Activated CD4-positive, alpha-beta T cell treated with anti-CD3 and anti-CD28 coated beads for 36 hours (primary cell): ENCODE data around the gene ERP44. TPM values are rescaled to one million over a fixed set of nuclear protein-coding genes. Genes with fewer than 3 reads are reported as not detected.

ENCODE experiments used
- ATAC-seq: fragments of 200-7000 bp; cut with Tn5 transposase; one replicate; pipeline ENCODE4 v1.10.0; 2021; ENCODE audit warnings: mild to moderate bottlenecking, moderate library complexity
- CTCF ChIA-PET: fragments of 350-600 bp; sonication (Branson Sonifier 250); formaldehyde crosslinking; loops from one replicate; lab custom pipeline; 2021; ENCODE audit warnings: antibody characterized with exemption; lab: Charles Lee
- POLR2A ChIA-PET: fragments of 350-600 bp; sonication (Branson Sonifier 250); formaldehyde crosslinking; loops from one replicate; lab custom pipeline; 2021; ENCODE audit warnings: antibody characterized with exemption, inconsistent platforms; lab: Charles Lee
- DNase-seq: peaks from one replicate; pipeline ENCODE4 v3.0.0-alpha.2; 2020
- H3K27ac Mint-ChIP-seq: one replicate; pipeline ENCODE4 v1.8.0; 2021; ENCODE audit warnings: mixed read lengths
- H3K27me3 Mint-ChIP-seq: one replicate; pipeline ENCODE4 v1.8.0; 2021; ENCODE audit warnings: mixed read lengths
- H3K36me3 Mint-ChIP-seq: one replicate; pipeline ENCODE4 v1.8.0; 2021; ENCODE audit warnings: low read depth, mixed read lengths
- H3K4me1 Mint-ChIP-seq: one replicate; pipeline ENCODE4 v1.8.0; 2021; ENCODE audit warnings: mixed read lengths
- H3K4me3 Mint-ChIP-seq: one replicate; pipeline ENCODE4 v1.8.0; 2021; ENCODE audit warnings: mild to moderate bottlenecking, moderate library complexity, mixed read lengths
- H3K9me3 Mint-ChIP-seq: one replicate; pipeline ENCODE4 v1.8.0; 2021; ENCODE audit warnings: low read depth, mixed read lengths
- intact Hi-C, 2 experiments: fragments of 100-400 bp; cut with DNase I in 1 of 2; cut with micrococcal nuclease in 1 of 2; formaldehyde crosslinking; loops; one replicate each; pipeline versions ENCODE4 v1.14.2 to v1.15.1; 2022 to 2024; cut with DNase I, micrococcal nuclease
- total RNA-seq, 2 experiments: library from RNA; stranded (reverse); gene quantifications; one replicate each; pipeline ENCODE4 v1.2.3, GENCODE V29; 2021

ERP44 gene
- total RNA-seq, 2 experiments from 2014 or later = 12.0 to 12.4 TPM

- ChIA-PET POLR2A (interaction anchor here (0.6 kb wide), 1 partner anchor 63 kb away, joined by 3 read pairs; no protein-coding TSS in a partner anchor), CTCF (interaction anchor here (0.6 kb wide), 2 partner anchors 258 to 287 kb away, joined by 3 read pairs; no protein-coding TSS in a partner anchor)
- intact Hi-C loops = no loop called here
- Mint-ChIP-seq H3K27me3 (no peaks in the 10 kb centered on the region), H3K27ac (no peak overlapping the region), H3K4me3 (no peak overlapping the region), H3K9me3 (no peaks in the 10 kb centered on the region), H3K4me1 (no peaks in the 10 kb centered on the region), H3K36me3 (no peaks in the 10 kb centered on the region)
- ATAC-seq (no peak), DNase-seq (no peak)
Observed at GRCh38 chr9:99977033-99977792, 121.6 kb downstream of the ERP44 start.

- ATAC-seq = no peak
- CTCF ChIA-PET = no interaction called here
- DNase-seq = no peak
- Mint-ChIP-seq H3K27ac (peak overlapping the region; percentile 62), H3K9me3 (no peaks in the 10 kb centered on the region), H3K4me3 (no peak overlapping the region), H3K36me3 (peaks cover 13% of the 10 kb centered on the region), H3K27me3 (no peaks in the 10 kb centered on the region), H3K4me1 (no peaks in the 10 kb centered on the region)
- POLR2A ChIA-PET = interaction anchor here (0.6 kb wide), 1 partner anchor 68 kb away, joined by 3 read pairs; no protein-coding TSS in a partner anchor
- intact Hi-C loops = no loop called here
Observed at GRCh38 chr9:99973455-99973854, 125.3 kb downstream of the ERP44 start.

GRCh38 chr9:99971410-99971809 is 127.4 kb downstream of the ERP44 start:
- POLR2A ChIA-PET = no interaction called here
- intact Hi-C loops = no loop called here
- ATAC-seq (no peak), DNase-seq (no peak)
- CTCF ChIA-PET = no interaction called here
- peaks cover 21% of the 10 kb centered on the region for H3K36me3 Mint-ChIP-seq
- no peak overlapping the region for H3K27ac Mint-ChIP-seq
- no peak overlapping the region for H3K4me3 Mint-ChIP-seq
- H3K9me3 Mint-ChIP-seq = no peaks in the 10 kb centered on the region
- H3K27me3 Mint-ChIP-seq = no peaks in the 10 kb centered on the region
- no peaks in the 10 kb centered on the region for H3K4me1 Mint-ChIP-seq

GRCh38 chr9:99970481-99970880 is 128.3 kb downstream of the ERP44 start:
- Mint-ChIP-seq H3K9me3 (no peaks in the 10 kb centered on the region), H3K4me3 (no peak overlapping the region), H3K4me1 (no peaks in the 10 kb centered on the region), H3K27me3 (no peaks in the 10 kb centered on the region), H3K36me3 (peaks cover 27% of the 10 kb centered on the region), H3K27ac (no peak overlapping the region)
- ChIA-PET CTCF (no interaction called here), POLR2A (no interaction called here)
- intact Hi-C loops = no loop called here
- ATAC-seq (no peak), DNase-seq (no peak)

GRCh38 chr9:99967457-99967856 is 131.3 kb downstream of the ERP44 start:
- Mint-ChIP-seq H3K9me3 (no peaks in the 10 kb centered on the region), H3K4me3 (no peak overlapping the region), H3K27me3 (no peaks in the 10 kb centered on the region), H3K4me1 (no peaks in the 10 kb centered on the region), H3K27ac (no peak overlapping the region), H3K36me3 (peaks cover 27% of the 10 kb centered on the region)
- POLR2A ChIA-PET = no interaction called here
- ATAC-seq (no peak), DNase-seq (no peak)
- intact Hi-C loops = no loop called here
- CTCF ChIA-PET = interaction anchor here (1.2 kb wide), 2 partner anchors 10 to 11 kb away, joined by 3 to 7 read pairs; no protein-coding TSS in a partner anchor

- Mint-ChIP-seq H3K9me3 (no peaks in the 10 kb centered on the region), H3K4me3 (no peak overlapping the region), H3K27ac (no peak overlapping the region), H3K36me3 (peaks cover 28% of the 10 kb centered on the region), H3K27me3 (no peaks in the 10 kb centered on the region), H3K4me1 (no peaks in the 10 kb centered on the region)
- CTCF ChIA-PET = no interaction called here
- DNase-seq (no peak), ATAC-seq (no peak)
- POLR2A ChIA-PET = no interaction called here
- intact Hi-C loops = no loop called here
Observed at GRCh38 chr9:99966716-99967115, 132.1 kb downstream of the ERP44 start.

- ChIA-PET POLR2A (interaction anchor here (1.0 kb wide), 1 partner anchor 12 kb away, joined by 3 read pairs; no protein-coding TSS in a partner anchor), CTCF (no interaction called here)
- Mint-ChIP-seq H3K4me3 (no peak overlapping the region), H3K36me3 (peaks cover 34% of the 10 kb centered on the region), H3K27ac (no peak overlapping the region), H3K9me3 (no peaks in the 10 kb centered on the region), H3K4me1 (no peaks in the 10 kb centered on the region), H3K27me3 (no peaks in the 10 kb centered on the region)
- no peak for ATAC-seq
- intact Hi-C loops = no loop called here
- no peak for DNase-seq
Observed at GRCh38 chr9:99966001-99966400, 132.8 kb downstream of the ERP44 start.

GRCh38 chr9:99964336-99964735 is 134.5 kb downstream of the ERP44 start:
- no peak for ATAC-seq
- CTCF ChIA-PET = interaction anchor here (1.6 kb wide), 1 partner anchor 46 kb away, joined by 4 read pairs; no protein-coding TSS in a partner anchor
- no peak overlapping the region for H3K27ac Mint-ChIP-seq

GRCh38 chr9:99962680-99963261 is 136.0 kb downstream of the ERP44 start:
- no peak for ATAC-seq
- Mint-ChIP-seq H3K4me3 (no peak overlapping the region), H3K36me3 (peaks cover 37% of the 10 kb centered on the region), H3K9me3 (no peaks in the 10 kb centered on the region), H3K27me3 (no peaks in the 10 kb centered on the region), H3K27ac (no peak overlapping the region), H3K4me1 (peaks cover 2% of the 10 kb centered on the region)
- no peak for DNase-seq
- POLR2A ChIA-PET = no interaction called here
- CTCF ChIA-PET = no interaction called here
- intact Hi-C loops = no loop called here

More at GRCh38 chr9:99964336-99964735, 134.5 kb downstream of the ERP44 start:
- H3K9me3 Mint-ChIP-seq = no peaks in the 10 kb centered on the region
- H3K27me3 Mint-ChIP-seq = no peaks in the 10 kb centered on the region
- POLR2A ChIA-PET = no interaction called here
- intact Hi-C loops = no loop called here
- H3K36me3 Mint-ChIP-seq = peaks cover 38% of the 10 kb centered on the region
- DNase-seq = no peak
- H3K4me3 Mint-ChIP-seq = no peak overlapping the region
- no peaks in the 10 kb centered on the region for H3K4me1 Mint-ChIP-seq

- POLR2A ChIA-PET = interaction anchor here (1.1 kb wide), 1 partner anchor 134 kb away, joined by 4 read pairs; the partner anchor contains the start of gene NR4A3
- CTCF ChIA-PET = interaction anchor here (2.3 kb wide), 1 partner anchor 131 kb away, joined by 13 read pairs; no protein-coding TSS in a partner anchor
- peak overlapping the region; percentile 44 for H3K27ac Mint-ChIP-seq
- peaks cover 41% of the 10 kb centered on the region for H3K36me3 Mint-ChIP-seq
- intact Hi-C loops = loop anchor here (1.0 to 2.0 kb wide), 4 partner anchors 49 to 771 kb away; partner anchors contain the start of genes NR4A3 (in 1 of the 2) and STX17 (in 1 of the 2)
- ATAC-seq (peak; percentile 74), DNase-seq (peak; percentile 7)
- H3K9me3 Mint-ChIP-seq = no peaks in the 10 kb centered on the region
- no peaks in the 10 kb centered on the region for H3K27me3 Mint-ChIP-seq
- H3K4me3 Mint-ChIP-seq = no peak overlapping the region
- H3K4me1 Mint-ChIP-seq = peaks cover 28% of the 10 kb centered on the region
Observed at GRCh38 chr9:99955606-99956005, 143.2 kb downstream of the ERP44 start.

GRCh38 chr9:99954819-99955218 is 144.0 kb downstream of the ERP44 start:
- intact Hi-C loops = loop anchor here (1.0 to 2.0 kb wide), 5 partner anchors 49 to 770 kb away; partner anchors contain the start of genes NR4A3 (in 1 of the 2) and STX17 (in 1 of the 2)
- ChIA-PET CTCF (interaction anchor here (2.3 kb wide), 1 partner anchor 130 kb away, joined by 13 read pairs; no protein-coding TSS in a partner anchor), POLR2A (no interaction called here)
- Mint-ChIP-seq H3K36me3 (peaks cover 42% of the 10 kb centered on the region), H3K27ac (peak overlapping the region; percentile 47), H3K27me3 (no peaks in the 10 kb centered on the region), H3K4me1 (peaks cover 28% of the 10 kb centered on the region), H3K4me3 (no peak overlapping the region), H3K9me3 (no peaks in the 10 kb centered on the region)
- DNase-seq (no peak), ATAC-seq (peak; percentile 91)
